CD4-positive, alpha-beta T cell treated with Interleukin-10 for 1 hour (primary cell): ENCODE data around the gene VANGL2.

Experiments used
- DNase-seq: peaks from one replicate; pipeline ENCODE4 v3.0.0-alpha.2; 2020

Gene VANGL2

GRCh38 chr1:160465123-160465522 is 64.8 kb downstream of the VANGL2 start:
- no peak for DNase-seq

GRCh38 chr1:160466961-160467360 is 66.6 kb downstream of the VANGL2 start:
- no peak for DNase-seq

DNA sequence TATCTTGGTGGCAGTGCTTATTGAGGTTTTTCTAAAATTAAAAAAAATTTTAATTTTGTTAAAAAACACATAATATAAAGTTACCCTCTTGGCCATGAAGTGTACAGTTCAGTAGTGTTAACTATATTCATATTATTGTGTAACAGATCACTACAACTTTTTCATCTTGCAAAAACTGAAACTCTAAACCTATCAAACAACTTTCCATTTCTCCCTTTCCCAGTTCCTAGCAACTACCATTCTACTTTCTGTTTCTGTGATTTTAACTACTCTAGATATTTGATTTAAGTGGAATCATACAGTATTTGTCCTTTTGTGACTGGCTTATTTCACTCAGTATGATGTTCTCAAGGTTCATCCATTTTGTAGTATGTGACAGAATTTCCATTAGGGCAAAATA is 67.2 kb downstream of the VANGL2 start:
- no peak for DNase-seq

GRCh38 chr1:160471253-160471652 is 70.9 kb downstream of the VANGL2 start:
- DNase-seq: peak; percentile 22

GRCh38 chr1:160472112-160472511 is 71.7 kb downstream of the VANGL2 start:
- no peak for DNase-seq

- DNase-seq: no peak
Measured at GRCh38 chr1:160474392-160475242, 74.3 kb downstream of the VANGL2 start.
